GM19023 (cell line): Measurements from ENCODE around the gene IER3.

Experiments
- ATAC-seq: cut with Tn5 transposase; IDR thresholded peaks from one replicate; pipeline ENCODE4 v1.9.1; 2021; ENCODE audit warnings: mild to moderate bottlenecking, moderate library complexity; ENCODE audit not compliant: unreplicated experiment

Gene IER3

DNA sequence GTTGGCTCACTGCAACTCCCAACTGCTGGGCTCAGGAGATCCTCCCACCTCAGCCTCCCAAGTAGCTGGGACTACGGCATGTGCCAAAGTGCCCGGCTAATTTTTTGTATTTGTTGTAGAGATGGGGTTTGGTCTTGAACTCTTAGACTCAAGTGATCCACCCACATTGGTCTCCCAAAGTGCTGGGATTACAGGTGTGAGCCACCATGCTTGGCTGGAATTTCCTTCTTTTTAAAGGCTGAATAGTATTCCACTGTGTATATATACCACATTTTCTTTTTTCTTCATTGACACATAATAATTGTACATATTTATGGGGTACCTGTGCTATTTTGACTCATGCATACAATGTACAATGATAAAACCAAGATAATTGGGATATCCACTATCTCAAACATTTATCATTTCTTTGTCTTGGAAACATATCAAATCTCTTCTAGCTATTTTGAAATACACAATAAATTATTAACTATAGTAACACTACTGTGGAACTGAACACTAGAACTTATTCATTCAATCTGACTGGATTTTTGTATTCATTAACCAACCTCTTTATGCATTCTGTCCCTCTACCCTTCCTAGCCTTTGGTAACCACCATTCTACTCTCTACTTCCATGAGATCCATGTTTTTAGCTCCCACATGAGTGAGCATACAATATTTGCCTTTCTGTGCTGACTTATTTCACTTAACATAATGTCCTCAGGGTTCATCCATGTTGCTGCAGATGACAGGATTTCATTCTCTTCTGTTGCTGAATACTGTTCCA is 35.1 kb downstream of the IER3 start:
- ATAC-seq, result no peak

DNA sequence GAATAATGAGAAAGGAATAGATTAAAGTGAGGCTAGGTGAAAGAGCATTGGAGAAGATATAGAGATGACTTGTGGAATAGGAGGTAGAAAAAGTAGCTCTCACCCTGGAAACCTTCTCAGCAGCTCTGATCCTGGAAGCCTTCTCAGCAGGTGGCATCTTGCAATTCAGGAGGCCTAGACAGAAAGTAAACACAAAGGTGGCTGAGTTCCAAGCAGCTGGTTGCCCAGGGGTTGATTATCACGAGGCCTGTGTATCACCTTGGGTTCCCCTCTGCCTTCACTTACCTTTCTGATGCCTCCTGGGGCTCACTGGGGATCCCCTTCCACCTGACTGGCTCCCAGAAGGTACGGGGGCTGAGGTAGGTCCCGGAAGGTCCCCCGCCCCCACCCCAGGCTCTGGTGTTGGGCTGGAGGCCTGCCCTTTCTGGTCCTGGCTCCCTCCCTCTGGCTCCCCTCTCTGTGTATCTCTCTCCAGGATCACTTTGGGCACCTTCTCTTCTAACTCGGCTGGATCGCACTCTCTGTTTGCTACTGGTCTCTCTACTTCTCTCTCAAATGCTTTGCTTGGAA is 37.0 kb downstream of the IER3 start:
- ATAC-seq, result no peak

DNA sequence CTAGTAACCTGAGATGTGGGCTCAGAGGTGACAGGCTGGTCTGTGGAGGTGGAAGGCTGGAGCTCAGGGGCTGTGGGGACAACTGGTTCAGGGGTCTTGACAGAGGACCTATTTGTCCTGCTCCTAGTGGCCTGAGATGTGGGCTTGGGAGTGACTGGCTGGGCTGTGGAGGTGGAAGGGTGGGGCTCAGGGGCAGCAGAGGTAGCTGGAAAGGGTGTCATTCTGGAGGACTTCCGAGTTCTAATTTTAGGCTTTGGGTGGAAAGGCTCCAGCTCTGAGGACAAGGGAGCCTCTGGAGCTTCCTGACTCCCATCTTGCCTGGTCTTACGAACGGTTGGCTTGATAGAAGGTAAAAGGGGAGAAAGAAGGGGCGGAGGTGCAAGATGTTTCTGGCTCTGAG is 38.7 kb downstream of the IER3 start:
- ATAC-seq, result no peak

DNA sequence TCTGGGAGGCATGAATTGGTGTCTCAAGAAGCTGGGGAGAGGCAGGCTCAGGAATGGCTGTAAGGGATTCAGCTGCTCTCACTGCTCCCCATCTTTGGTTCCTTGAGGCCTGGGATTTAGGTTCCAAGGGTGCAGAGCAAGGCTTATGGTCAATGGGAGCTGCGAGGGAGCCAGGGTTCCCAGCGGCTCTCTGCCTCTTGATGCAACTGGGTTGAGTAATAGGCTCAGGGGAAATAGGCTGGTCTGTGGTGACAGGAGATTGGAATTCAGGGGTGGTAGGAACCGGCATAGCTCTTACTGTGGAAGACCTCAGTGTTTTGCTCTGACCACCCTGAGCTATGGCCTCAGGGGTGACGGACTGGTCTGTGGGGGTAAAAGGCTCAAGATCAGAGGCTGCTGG is 40.5 kb downstream of the IER3 start:
- no peak for ATAC-seq

DNA sequence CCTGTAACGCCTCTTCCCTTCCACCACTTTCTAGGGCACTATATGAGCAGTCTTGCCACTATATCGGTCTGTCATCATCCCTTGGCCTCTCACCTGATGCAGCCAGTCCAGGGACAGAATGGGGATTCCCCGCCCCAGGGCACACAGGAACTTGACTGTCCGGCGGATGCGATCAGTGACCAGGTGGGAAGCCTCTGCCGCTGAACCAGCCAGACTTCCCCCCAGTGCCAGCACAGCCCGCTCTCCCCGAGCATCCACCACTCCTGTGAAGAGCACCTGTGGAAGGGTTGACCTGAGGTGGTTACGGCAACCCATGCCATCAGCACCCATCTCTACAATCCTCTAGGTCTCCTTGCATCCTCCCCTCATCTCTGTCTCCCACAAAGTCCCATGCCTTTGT is 41.3 kb downstream of the IER3 start:
- no peak for ATAC-seq

DNA sequence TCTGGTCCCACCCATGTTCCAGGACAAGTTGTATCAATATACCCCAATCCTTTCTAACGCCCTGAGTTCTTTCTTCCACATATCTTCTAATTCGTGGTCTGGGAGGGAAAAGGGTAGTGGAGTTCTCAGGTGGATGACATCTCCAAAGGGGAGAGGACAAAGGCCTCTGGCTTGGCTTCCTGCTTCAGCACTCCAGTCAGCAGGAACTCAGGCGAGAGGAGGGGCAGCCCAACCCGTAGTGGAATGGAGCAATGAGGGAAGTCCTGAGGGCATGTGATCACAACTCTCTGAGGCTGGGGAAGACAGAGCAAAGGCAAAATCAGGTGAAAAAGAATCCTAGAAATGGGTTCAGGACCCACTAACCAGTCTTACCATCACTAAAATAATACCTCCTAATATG is 44.0 kb downstream of the IER3 start:
- ATAC-seq, result no peak

DNA sequence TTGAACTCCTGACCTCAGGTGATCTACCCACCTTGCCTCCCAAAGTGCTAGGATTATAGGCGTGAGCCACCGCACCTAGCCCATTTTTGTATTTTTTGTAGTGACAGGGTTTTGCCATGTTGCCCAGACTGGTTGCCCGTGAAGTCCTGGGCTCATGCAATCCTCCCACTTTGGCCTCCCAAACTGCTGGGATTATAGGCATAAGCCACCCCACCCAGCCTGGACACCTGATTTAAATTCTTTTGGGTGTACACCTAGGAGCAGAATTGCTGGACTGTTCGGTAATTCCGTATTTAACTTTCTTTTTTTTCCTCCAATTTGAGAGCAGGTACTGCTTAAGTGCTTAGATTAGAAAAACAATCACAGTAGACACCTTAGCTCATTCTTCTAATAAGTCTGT is 47.9 kb downstream of the IER3 start:
- no peak for ATAC-seq
